H1 (cell line): ENCODE measurements around the gene FBXL15. TPM values are rescaled to one million over a fixed set of nuclear protein-coding genes. Genes with fewer than 3 reads are reported as not detected.

Source experiments
- CTCF ChIA-PET: fragments of 300-600 bp; sonication (Branson Sonifier 250); formaldehyde crosslinking; loops from one replicate; lab custom pipeline; 2021; ENCODE audit not compliant: partially characterized antibody; lab: Charles Lee
- POLR2A ChIA-PET: fragments of 300-600 bp; sonication (Branson Sonifier 250); formaldehyde crosslinking; loops from one replicate; lab custom pipeline; 2021; ENCODE audit warnings: inconsistent platforms; ENCODE audit not compliant: partially characterized antibody; lab: Charles Lee
- DNase-seq, 2 experiments: peaks; one replicate each; pipeline versions ENCODE4 v3.0.0 to v3.0.0-alpha.2; 2010 to 2022; ENCODE audit warnings: low spot score in 2 of 2, low read depth in 1 of 2, mixed read lengths in 1 of 2
- FAIRE-seq: peaks from 2 replicates; lab custom pipeline; 2011; peaks lifted over from hg19 to GRCh38; lab: Jason Lieb, UNC
- H2AFZ ChIP-seq: 2 replicates; pipeline ENCODE4 v1.8.1; 2012; ENCODE audit warnings: low read length, inconsistent platforms
- H2AK5ac ChIP-seq: 2 replicates; pipeline ENCODE4 v1.6.1; 2013; ENCODE audit warnings: low read depth, low read length
- H2BK120ac ChIP-seq: replicated peaks from 2 replicates; pipeline ENCODE3; 2013; ENCODE audit warnings: low read depth, low read length, inconsistent platforms
- H2BK12ac ChIP-seq: 2 replicates; pipeline ENCODE4 v1.6.1; 2013; ENCODE audit warnings: low read depth, low read length
- H2BK15ac ChIP-seq: 2 replicates; pipeline ENCODE4 v1.6.1; 2013; ENCODE audit warnings: low read length
- H2BK20ac ChIP-seq: 2 replicates; pipeline ENCODE4 v1.6.1; 2013; ENCODE audit warnings: low read length
- H2BK5ac ChIP-seq: 2 replicates; pipeline ENCODE4 v1.6.1; 2013; ENCODE audit warnings: low read depth, low read length
- H3K14ac ChIP-seq: 2 replicates; pipeline ENCODE4 v1.6.1; 2013; ENCODE audit warnings: inconsistent platforms; ENCODE audit not compliant: insufficient read length
- H3K18ac ChIP-seq: 2 replicates; pipeline ENCODE4 v1.6.1; 2013; ENCODE audit warnings: low read length; ENCODE audit errors: extremely low read depth
- H3K23ac ChIP-seq: 2 replicates; pipeline ENCODE4 v1.6.1; 2013; ENCODE audit warnings: inconsistent platforms; ENCODE audit not compliant: insufficient read length
- H3K23me2 ChIP-seq: 2 replicates; pipeline ENCODE4 v1.6.1; 2013; ENCODE audit warnings: low read depth, low read length
- H3K27ac ChIP-seq: 2 replicates; pipeline ENCODE4 v1.6.1; 2011; ENCODE audit warnings: low read depth, low read length, inconsistent platforms
- H3K27me3 ChIP-seq, 4 experiments: replicated peaks in 1 of 4; 1 replicate in 1 of 4; 2 replicates in 3 of 4; pipeline versions ENCODE4 v1.6.1 to v1.8.1; 2011 to 2013; ENCODE audit warnings: low read length in 3 of 4, mild to moderate bottlenecking in 3 of 4, inconsistent platforms in 2 of 4, mixed read lengths in 2 of 4, moderate library complexity in 1 of 4; ENCODE audit not compliant: control insufficient read depth in 3 of 4, insufficient read depth in 3 of 4; ENCODE audit errors: extremely low read depth in 1 of 4
- H3K36me3 ChIP-seq, 4 experiments: 2 replicates each; pipeline versions ENCODE4 v1.6.1 to v1.8.1; 2011 to 2013; ENCODE audit warnings: mild to moderate bottlenecking in 4 of 4, low read length in 3 of 4, moderate library complexity in 2 of 4, control low read depth in 1 of 4, inconsistent platforms in 1 of 4; ENCODE audit not compliant: insufficient read depth in 4 of 4, control insufficient read depth in 2 of 4
- H3K4ac ChIP-seq: replicated peaks from 2 replicates; pipeline ENCODE3; 2013; ENCODE audit warnings: low read length, low read depth, mixed read lengths, inconsistent platforms; ENCODE audit not compliant: insufficient read length
- H3K4me1 ChIP-seq, 4 experiments: replicated peaks in 1 of 4; 1 replicate in 1 of 4; 2 replicates in 3 of 4; pipeline versions ENCODE4 v1.6.1 to v1.8.1; 2011 to 2013; ENCODE audit warnings: low read length in 3 of 4, inconsistent platforms in 2 of 4, mixed read lengths in 1 of 4; ENCODE audit not compliant: insufficient read depth in 4 of 4, control insufficient read depth in 3 of 4
- H3K4me2 ChIP-seq, 2 experiments: 2 replicates each; pipeline versions ENCODE4 v1.6.1 to v1.8.1; 2011 to 2013; ENCODE audit warnings: low read depth in 2 of 2, low read length in 2 of 2, control low read depth in 1 of 2, inconsistent platforms in 1 of 2, mild to moderate bottlenecking in 1 of 2; ENCODE audit not compliant: insufficient read depth in 1 of 2
- H3K4me3 ChIP-seq, 4 experiments: fragments of 200-600, 300-600 bp in 1 of 4; sonication (generic), shearing (Covaris generic), sonication (Bioruptor Twin) in 1 of 4; 2 replicates each; pipeline versions ENCODE4 v1.5.1 to v1.8.1; 2011 to 2016; ENCODE audit warnings: low read length in 4 of 4, low read depth in 3 of 4, control low read depth in 2 of 4, inconsistent platforms in 2 of 4, mild to moderate bottlenecking in 2 of 4, mixed read lengths in 1 of 4, moderate library complexity in 1 of 4; ENCODE audit not compliant: insufficient read depth in 2 of 4; ENCODE audit errors: extremely low read depth in 1 of 4
- H3K56ac ChIP-seq: replicated peaks from 2 replicates; pipeline ENCODE3; 2013; ENCODE audit warnings: low read depth, mild to moderate bottlenecking, mixed read lengths, low read length, inconsistent platforms; ENCODE audit not compliant: insufficient read length
- H3K79me1 ChIP-seq: 2 replicates; pipeline ENCODE4 v1.6.1; 2013; ENCODE audit warnings: low read depth, low read length, control low read depth
- H3K79me2 ChIP-seq, 2 experiments: 2 replicates each; pipeline versions ENCODE4 v1.6.1 to v1.8.1; 2012 to 2013; ENCODE audit warnings: low read length in 2 of 2, mild to moderate bottlenecking in 2 of 2, inconsistent platforms in 1 of 2; ENCODE audit not compliant: insufficient read depth in 2 of 2, control insufficient read depth in 1 of 2
- H3K9ac ChIP-seq, 4 experiments: replicated peaks in 1 of 4; 1 replicate in 1 of 4; 2 replicates in 3 of 4; pipeline versions ENCODE4 v1.6.1 to v1.8.1; 2011 to 2013; ENCODE audit warnings: low read depth in 3 of 4, low read length in 3 of 4, control low read depth in 2 of 4, mild to moderate bottlenecking in 2 of 4, moderate library complexity in 2 of 4, inconsistent platforms in 1 of 4; ENCODE audit errors: extremely low read depth in 1 of 4
- H3K9me3 ChIP-seq, 2 experiments: 2 replicates each; pipeline versions ENCODE4 v1.6.1 to v1.8.1; 2012 to 2013; ENCODE audit warnings: mild to moderate bottlenecking in 2 of 2, moderate library complexity in 2 of 2, control low read depth in 1 of 2, inconsistent platforms in 1 of 2, low read depth in 1 of 2, low read length in 1 of 2, mixed read lengths in 1 of 2; ENCODE audit not compliant: insufficient read depth in 2 of 2
- H4K20me1 ChIP-seq, 2 experiments: replicated peaks in 1 of 2; 2 replicates each; pipeline versions ENCODE3 to v1.8.1; 2011 to 2013; ENCODE audit warnings: inconsistent platforms in 2 of 2, low read length in 2 of 2, mild to moderate bottlenecking in 1 of 2; ENCODE audit not compliant: insufficient read depth in 2 of 2, control insufficient read depth in 1 of 2
- H4K5ac ChIP-seq: 2 replicates; pipeline ENCODE4 v1.6.1; 2013; ENCODE audit warnings: low read length, low read depth, mixed read lengths, inconsistent platforms; ENCODE audit not compliant: insufficient read length
- H4K8ac ChIP-seq: 2 replicates; pipeline ENCODE4 v1.8.0; 2013; ENCODE audit warnings: mild to moderate bottlenecking, moderate library complexity, low read length, inconsistent platforms; ENCODE audit not compliant: insufficient read depth; ENCODE audit errors: extremely low read depth
- H4K91ac ChIP-seq: replicated peaks from 2 replicates; pipeline ENCODE3; 2013; ENCODE audit warnings: low read length, mixed read lengths, inconsistent platforms; ENCODE audit not compliant: insufficient read length
- BRCA1 ChIP-seq: IDR thresholded peaks from 2 replicates; pipeline ENCODE4 v1.6.1; 2012; ENCODE audit warnings: low read depth, low read length, improper control_type of control experiment
- CREB1 ChIP-seq: IDR thresholded peaks from 2 replicates; pipeline ENCODE4 v1.6.1; 2012; ENCODE audit warnings: inconsistent platforms
- GTF2F1 ChIP-seq: IDR thresholded peaks from 2 replicates; pipeline ENCODE4 v1.6.1; 2012; ENCODE audit warnings: low read depth, low read length, improper control_type of control experiment, borderline replicate concordance
- JUND ChIP-seq: IDR thresholded peaks from 2 replicates; pipeline ENCODE4 v1.6.1; 2011; ENCODE audit warnings: mild to moderate bottlenecking, improper control_type of control experiment, low read length
- KDM5A ChIP-seq: fragments of 200-600 bp; IDR thresholded peaks from 2 replicates; pipeline ENCODE4 v1.7.1; 2012; ENCODE audit warnings: mild to moderate bottlenecking, low read length, inconsistent platforms, mixed read lengths
- MAFK ChIP-seq: IDR thresholded peaks from 2 replicates; pipeline ENCODE4 v1.6.1; 2012; ENCODE audit warnings: low read depth, mild to moderate bottlenecking, improper control_type of control experiment, low read length
- POLR2A ChIP-seq, 2 experiments: IDR thresholded peaks; 1 replicate in 1 of 2; 2 replicates in 1 of 2; pipeline ENCODE4 v1.6.1; 2011; ENCODE audit warnings: low read depth in 2 of 2, low read length in 2 of 2, mild to moderate bottlenecking in 2 of 2; ENCODE audit errors: control extremely low read depth in 1 of 2
- RAD21 ChIP-seq, 2 experiments: IDR thresholded peaks in 1 of 2; conservative IDR thresholded peaks in 1 of 2; 2 replicates each; pipeline ENCODE4 v1.6.1; 2011; ENCODE audit warnings: low read depth in 2 of 2, low read length in 2 of 2, improper control_type of control experiment in 1 of 2, inconsistent platforms in 1 of 2, mild to moderate bottlenecking in 1 of 2, moderate library complexity in 1 of 2
- RNF2 ChIP-seq: fragments of 200-900, 300-1000 bp; sonication (generic); IDR thresholded peaks from 2 replicates; pipeline ENCODE4 v1.7.1; 2016; ENCODE audit warnings: borderline replicate concordance, low read depth, mild to moderate bottlenecking, antibody characterized with exemption, low read length; ENCODE audit not compliant: poor library complexity, severe bottlenecking; ENCODE audit errors: missing control alignments
- SIRT6 ChIP-seq: IDR thresholded peaks from one replicate; pipeline ENCODE4 v1.7.1; 2012; ENCODE audit warnings: low read length, inconsistent platforms
- TCF12 ChIP-seq: IDR thresholded peaks from 2 replicates; pipeline ENCODE4 v1.6.1; 2011; ENCODE audit warnings: low read depth, mild to moderate bottlenecking, low read length
- WGBS, 2 experiments: shearing (Covaris generic) in 1 of 2; methylation state at CpG; one replicate each; pipeline versions ENCODE4 v1.1.6 to v1.1.7; 2013 to 2015; ENCODE audit warnings: low lambda C conversion rate in 2 of 2, mixed read lengths in 2 of 2, inconsistent platforms in 1 of 2, low coverage in 1 of 2, missing lambda C conversion rate in 1 of 2; ENCODE audit not compliant: insufficient replicate concordance in 2 of 2, insufficient coverage in 1 of 2, insufficient read length in 1 of 2; ENCODE audit errors: extremely low coverage in 1 of 2, missing lambda C conversion rate in 1 of 2; 5-methylcytosine and 5-hydroxymethylcytosine counted together
- polyA plus RNA-seq, 7 experiments: library from polyadenylated mRNA; depleted of rRNA in 3 of 7; stranded (reverse) in 5 of 7; unstranded in 2 of 7; fragments of >200 nt in 5 of 7; fragments of 200-250 nt in 2 of 7; gene quantifications; 1 replicate in 5 of 7; 2 replicates in 1 of 7; 4 replicates in 1 of 7; pipeline versions ENCODE4 v1.2.1 to v1.2.3, GENCODE V29; 2011 to 2013; ENCODE audit warnings: missing spikeins in 2 of 7, mixed read lengths in 2 of 7
- total RNA-seq: library from RNA; stranded (reverse); fragmentation: NEBNext Ultra II Directional; extraction: Animal tissue kit (Norgen Biotek cat#: 25700); gene quantifications from 2 replicates; pipeline ENCODE4 v1.2.1, GENCODE V29; 2021
- TF ChIP-seq, protein P1 (sequence below): IDR thresholded peaks from 2 replicates; pipeline ENCODE4 v1.6.1; 2011; ENCODE audit warnings: low read length, improper control_type of control experiment

The FBXL15 gene
- total and polyA plus RNA-seq, 2 of the 8 experiments (the other 6 are each of a cell fraction or from before 2014, with no cell fraction given) = 11.3 to 22.6 TPM

GRCh38 chr10:102403115-102403514 lies 17.5 kb upstream of the FBXL15 start:
- Histone ChIP-seq H3K23me2 (no peaks in the 10 kb centered on the region), H4K8ac (peak overlapping the region; percentile 46; the same call in 1 of the 2 replicates), H3K36me3 (peaks cover 2 to 13% (median 4%) of the 10 kb centered on the region in 4 experiments; a peak in 4 of 8 replicates), H3K79me2 (no peaks in the 10 kb centered on the region), H4K91ac (no peak overlapping the region), H2AK5ac (no peak overlapping the region), H2BK12ac (no peak overlapping the region), H2AFZ (no peak overlapping the region), H3K18ac (no peak overlapping the region), H2BK5ac (no peak overlapping the region), H2BK120ac (no peak overlapping the region), H3K27me3 (peaks cover 4 to 14% (median 10%) of the 10 kb centered on the region in 4 experiments), H3K4me1 (peaks cover 0 to 9% (median 5%) of the 10 kb centered on the region in 4 experiments; a peak in 4 of 7 replicates), H3K4me3 (no peak overlapping the region), H3K4ac (no peak overlapping the region), H3K79me1 (no peaks in the 10 kb centered on the region), H2BK15ac (no peak overlapping the region), H3K9ac (no peak overlapping the region), H3K14ac (no peak overlapping the region), H3K56ac (no peak overlapping the region), H2BK20ac (no peak overlapping the region), H4K5ac (no peak overlapping the region), H4K20me1 (peaks cover 3 to 9% of the 10 kb centered on the region in 2 experiments), H3K23ac (no peak overlapping the region), H3K27ac (no peak overlapping the region), H3K9me3 (no peaks in the 10 kb centered on the region), H3K4me2 (no peak overlapping the region)
- DNase-seq (no peak), FAIRE-seq (no peak)
- POLR2A ChIA-PET = interaction anchor here (1.0 to 5.9 kb wide), 6 partner anchors 8 to 282 kb away, joined by 3 to 33 read pairs (median 4); partner anchors contain the start of genes C10orf95, NFKB2 and NOLC1
- CTCF ChIA-PET = interaction anchor here (0.6 to 16.4 kb wide), 24 partner anchors 7 to 267 kb away, joined by 3 to 357 read pairs (median 4); partner anchors contain the start of genes C10orf95, CUEDC2, ELOVL3 and FBXL15
- no peak for TF ChIP-seq POLR2A (IDR thresholded peaks at IDR 0.05; ENCODE audit: control extremely low read depth in 1 of 2, low read depth in 2 of 2, low read length in 2 of 2)
- TF ChIP-seq RAD21 (IDR thresholded peaks at IDR 0.05 in 1 of 2, conservative IDR thresholded peaks at IDR 0.05 in 1 of 2; ENCODE audit: low read depth in 2 of 2, low read length in 2 of 2) = no peak
- TF ChIP-seq BRCA1 = no peak
- no peak for TF ChIP-seq MAFK
- TF ChIP-seq TCF12 = no peak
- no peak for TF ChIP-seq KDM5A
- no peak for TF ChIP-seq JUND
- TF ChIP-seq RNF2 = no peak
- TF ChIP-seq GTF2F1 = no peak
- no peak for TF ChIP-seq SIRT6
- TF ChIP-seq, protein P1, sequence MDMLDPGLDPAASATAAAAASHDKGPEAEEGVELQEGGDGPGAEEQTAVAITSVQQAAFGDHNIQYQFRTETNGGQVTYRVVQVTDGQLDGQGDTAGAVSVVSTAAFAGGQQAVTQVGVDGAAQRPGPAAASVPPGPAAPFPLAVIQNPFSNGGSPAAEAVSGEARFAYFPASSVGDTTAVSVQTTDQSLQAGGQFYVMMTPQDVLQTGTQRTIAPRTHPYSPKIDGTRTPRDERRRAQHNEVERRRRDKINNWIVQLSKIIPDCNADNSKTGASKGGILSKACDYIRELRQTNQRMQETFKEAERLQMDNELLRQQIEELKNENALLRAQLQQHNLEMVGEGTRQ = no peak
- TF ChIP-seq CREB1 = no peak
- 96% methylated on average over 13 of the region's 13 CpGs; no CpG with 5 or more reads in 1 of the 2 experiments for WGBS, 2 experiments
